GM18526 (cell line): ENCODE results near the gene UACA.

Source experiments
- POLR2A ChIP-seq: IDR thresholded peaks from 3 replicates; pipeline ENCODE4 v1.6.1; 2011; ENCODE audit not compliant: insufficient read length; ENCODE audit errors: extremely low read depth

UACA gene

GRCh38 chr15:70767667-70768066 lies 4.3 kb upstream of the UACA start:
- no peak for TF ChIP-seq POLR2A

- no peak for TF ChIP-seq POLR2A
These were observed 3.2 kb upstream of the UACA start for GRCh38 chr15:70766597-70766996.

GRCh38 chr15:70765504-70766281 lies 2.3 kb upstream of the UACA start:
- TF ChIP-seq POLR2A = no peak

- no peak for TF ChIP-seq POLR2A
These were observed 782 bp upstream of the UACA start for GRCh38 chr15:70763950-70764730.

GRCh38 chr15:70762469-70763119 lies 764 bp downstream of the UACA start:
- TF ChIP-seq POLR2A = no peak

- no peak for TF ChIP-seq POLR2A
These were observed 1.4 kb downstream of the UACA start for GRCh38 chr15:70761931-70762468.

GRCh38 chr15:70761046-70761445 lies 2.3 kb downstream of the UACA start:
- TF ChIP-seq POLR2A = no peak

- TF ChIP-seq POLR2A = no peak
These were observed 4.4 kb downstream of the UACA start for GRCh38 chr15:70758790-70759462.

GRCh38 chr15:70757627-70758026 lies 5.7 kb downstream of the UACA start:
- no peak for TF ChIP-seq POLR2A

GRCh38 chr15:70754862-70755261 lies 8.5 kb downstream of the UACA start:
- no peak for TF ChIP-seq POLR2A

GRCh38 chr15:70753101-70753829 lies 10.1 kb downstream of the UACA start:
- TF ChIP-seq POLR2A = no peak

- no peak for TF ChIP-seq POLR2A
These were observed 11.1 kb downstream of the UACA start for GRCh38 chr15:70752193-70752635.

- no peak for TF ChIP-seq POLR2A
These were observed 13.0 kb downstream of the UACA start for GRCh38 chr15:70750203-70750869.

GRCh38 chr15:70748281-70748747 lies 15.0 kb downstream of the UACA start:
- no peak for TF ChIP-seq POLR2A
